DND-41 (cell line): ENCODE measurements around the gene SOX6.

ENCODE experiments used
- CTCF ChIP-seq: IDR thresholded peaks from 2 replicates; pipeline ENCODE4 v1.5.1; 2012; ENCODE audit warnings: borderline replicate concordance, low read length, moderate library complexity, mild to moderate bottlenecking; ENCODE audit not compliant: poor library complexity, severe bottlenecking; ENCODE audit errors: extremely low read depth
- EZH2 ChIP-seq: IDR thresholded peaks from 3 replicates; pipeline ENCODE4 v1.6.1; 2012; ENCODE audit warnings: borderline replicate concordance, low read depth, mild to moderate bottlenecking, moderate library complexity, low read length, inconsistent platforms; ENCODE audit not compliant: severe bottlenecking

GRCh38 chr11:16242806-16243205 is 113.5 kb downstream of the SOX6 start:
- TF ChIP-seq CTCF: no peak
- TF ChIP-seq EZH2: no peak
